Loucy (cell line): ENCODE results near the gene PIGM.

Source experiments
- H2AFZ ChIP-seq: fragments of 200-600 bp; sonication (generic); 2 replicates; pipeline ENCODE4 v1.6.0; 2016; ENCODE audit warnings: antibody characterized with exemption, mild to moderate bottlenecking, low read length, moderate library complexity
- H3F3A ChIP-seq: fragments of 200-600 bp; 2 replicates; pipeline ENCODE4 v1.6.0; 2016; ENCODE audit warnings: antibody characterized with exemption, low read depth, mild to moderate bottlenecking
- H3K27me3 ChIP-seq: fragments of 200-600 bp; sonication (generic); 2 replicates; pipeline ENCODE4 v1.6.1; 2014; ENCODE audit warnings: low read length, mild to moderate bottlenecking; ENCODE audit not compliant: insufficient read depth, poor library complexity, severe bottlenecking
- H3K36me3 ChIP-seq: fragments of 200-600 bp; sonication (generic); 2 replicates; pipeline ENCODE4 v1.6.1; 2016; ENCODE audit warnings: low read length; ENCODE audit not compliant: insufficient read depth
- H3K4me1 ChIP-seq: fragments of 200-600 bp; sonication (generic); 2 replicates; pipeline ENCODE4 v1.5.1; 2014; ENCODE audit warnings: low read length, mild to moderate bottlenecking; ENCODE audit not compliant: insufficient read depth, poor library complexity, severe bottlenecking
- H3K4me2 ChIP-seq: fragments of 200-600 bp; sonication (generic); 2 replicates; pipeline ENCODE4 v1.6.0; 2014; ENCODE audit warnings: antibody characterized with exemption, low read length, low read depth, mild to moderate bottlenecking; ENCODE audit not compliant: poor library complexity, severe bottlenecking
- H3K4me3 ChIP-seq: fragments of 200-600 bp; sonication (generic); 2 replicates; pipeline ENCODE4 v1.5.1; 2014; ENCODE audit warnings: low read length, mild to moderate bottlenecking, mixed read lengths; ENCODE audit not compliant: poor library complexity, severe bottlenecking
- H3K79me2 ChIP-seq: fragments of 200-600 bp; sonication (generic); 2 replicates; pipeline ENCODE4 v1.6.1; 2014; ENCODE audit warnings: low read length; ENCODE audit not compliant: insufficient read depth
- H3K9ac ChIP-seq: fragments of 200-600 bp; sonication (generic); 2 replicates; pipeline ENCODE4 v1.6.0; 2014; ENCODE audit warnings: mild to moderate bottlenecking, low read depth, low read length, moderate library complexity; ENCODE audit not compliant: poor library complexity, severe bottlenecking
- H3K9me2 ChIP-seq: fragments of 200-600 bp; sonication (generic); replicated peaks from 2 replicates; pipeline ENCODE4 v1.6.1; 2016; ENCODE audit warnings: low read depth, low read length, mixed read lengths
- H3K9me3 ChIP-seq: fragments of 200-600 bp; sonication (generic); 2 replicates; pipeline ENCODE4 v1.6.1; 2014; ENCODE audit warnings: mild to moderate bottlenecking, antibody characterized with exemption, low read length, low read depth; ENCODE audit not compliant: insufficient read depth
- H4K20me1 ChIP-seq: fragments of 200-600 bp; sonication (generic); 2 replicates; pipeline ENCODE4 v1.6.0; 2014; ENCODE audit warnings: antibody characterized with exemption, low read length, mild to moderate bottlenecking; ENCODE audit not compliant: insufficient read depth, poor library complexity, severe bottlenecking
- CTCF ChIP-seq: fragments of 200-600 bp; sonication (generic); conservative IDR thresholded peaks from 2 replicates; pipeline ENCODE4 v1.5.1; 2014; ENCODE audit warnings: mild to moderate bottlenecking, antibody characterized with exemption, low read length
- EZH2phosphoT487 ChIP-seq: fragments of 200-600 bp; IDR thresholded peaks from 2 replicates; pipeline ENCODE4 v1.6.1; 2018; ENCODE audit warnings: antibody characterized with exemption, mild to moderate bottlenecking, moderate library complexity, borderline replicate concordance

The PIGM gene

GRCh38 chr1:160031365-160032164 lies at the start of gene PIGM:
Gene PIGM (minus strand): TSS chr1:160031990. CDS start chr1:160031739, 251 bp downstream.
- H3K4me3 ChIP-seq: peak within 1 kb of the TSS; percentile 82
- H2AFZ ChIP-seq: peak within 1 kb of the TSS; percentile 83
- H3K4me2 ChIP-seq: peak within 1 kb of the TSS; percentile 84
- H3K4me1 ChIP-seq: peaks cover 34% of the 10 kb centered on the region
- no peaks in the 10 kb centered on the region for H3K9me3 ChIP-seq
- no peaks in the 10 kb centered on the region for H3K36me3 ChIP-seq
- no peak for TF ChIP-seq EZH2phosphoT487
- TF ChIP-seq CTCF: no peak
- no peaks in the 10 kb centered on the region for H3K9me2 ChIP-seq
- peaks cover 14% of the 10 kb centered on the region for H4K20me1 ChIP-seq
- H3K9ac ChIP-seq: peak within 1 kb of the TSS; percentile 82
- peaks cover 31% of the 10 kb centered on the region for H3K79me2 ChIP-seq
- H3F3A ChIP-seq: no peaks in the 10 kb centered on the region
- H3K27me3 ChIP-seq: no peaks in the 10 kb centered on the region

DNA sequence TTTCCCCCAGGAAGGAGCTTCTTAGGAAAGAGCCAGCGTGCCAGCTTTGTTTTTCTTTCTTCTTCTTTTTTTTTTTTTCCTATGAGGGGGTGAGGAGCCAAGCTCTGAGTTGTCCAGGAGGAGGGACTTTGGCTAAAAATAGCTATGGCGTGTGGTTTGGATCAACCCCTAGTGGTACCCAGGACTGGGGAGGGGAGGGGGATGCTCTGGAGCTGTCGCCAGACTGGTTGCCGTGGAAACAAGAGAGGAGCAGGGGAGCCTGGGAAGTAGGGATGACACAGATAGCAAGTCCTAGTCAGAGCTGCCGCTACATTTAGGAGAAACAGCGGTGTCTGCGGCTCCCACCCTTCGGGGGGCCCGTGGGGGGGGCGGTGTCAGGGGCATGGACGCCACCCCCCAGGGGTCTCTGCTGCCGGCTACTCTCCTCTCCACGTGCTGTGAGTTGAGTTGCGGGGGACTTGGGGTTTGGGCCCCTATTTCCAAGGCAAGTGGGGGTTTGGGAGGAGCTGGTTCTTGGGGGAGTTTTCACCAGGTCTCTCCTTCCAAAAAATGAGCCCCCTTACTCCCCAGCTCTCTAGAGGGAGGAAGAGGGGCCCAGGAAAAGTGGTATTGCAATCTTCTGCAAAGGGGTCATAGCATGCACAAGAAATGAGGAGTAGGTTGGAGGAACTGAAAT lies 49.6 kb upstream of the PIGM start, which contains the start of gene KCNJ9:
TSS of gene KCNJ9 (plus strand) at position 278 of the 676 bp plus-strand sequence. CDS start 2,493 bp downstream, outside the sequence.
- H3K27me3 ChIP-seq: no peaks in the 10 kb centered on the region
- H3K36me3 ChIP-seq: no peaks in the 10 kb centered on the region

More for the DNA sequence above, 49.6 kb upstream of the PIGM start, which contains the start of gene KCNJ9:
- Histone ChIP-seq H3F3A (no peaks in the 10 kb centered on the region), H3K9ac (no peak within 1 kb of the TSS), H3K9me3 (no peaks in the 10 kb centered on the region), H3K4me2 (no peak within 1 kb of the TSS), H3K9me2 (no peaks in the 10 kb centered on the region), H4K20me1 (no peaks in the 10 kb centered on the region), H3K4me1 (no peaks in the 10 kb centered on the region), H2AFZ (no peak within 1 kb of the TSS), H3K4me3 (no peak within 1 kb of the TSS), H3K79me2 (no peaks in the 10 kb centered on the region)
- TF ChIP-seq EZH2phosphoT487 (no peak), CTCF (no peak)
